ENCODE data around the gene INPP5E. TPM values are rescaled to one million over a fixed set of nuclear protein-coding genes. Genes with fewer than 3 reads are reported as not detected.

The INPP5E gene
- total RNA-seq, 1 donor from 2014 or later, result 24.0 TPM

- peaks cover 3% of the 10 kb centered on the region for H3K36me3 Mint-ChIP-seq
- DNase-seq (ENCODE audit: extremely low spot score, unreplicated experiment), result peak; percentile 68
- TF ChIP-seq CTCF (conservative IDR thresholded peaks at IDR 0.05), result no peak
These were observed 7.1 kb downstream of the INPP5E start for GRCh38 chr9:136432591-136432990.

GRCh38 chr9:136431782-136432350 is 7.8 kb downstream of the INPP5E start:
- no peak for DNase-seq (ENCODE audit: extremely low spot score, unreplicated experiment)
- no peak overlapping the region for H3K4me3 Mint-ChIP-seq
- H3K4me1 Mint-ChIP-seq (ENCODE audit: unreplicated experiment), result peaks cover 6% of the 10 kb centered on the region
- no peaks in the 10 kb centered on the region for H3K9me3 Mint-ChIP-seq
- peaks cover 5% of the 10 kb centered on the region for H3K36me3 Mint-ChIP-seq
- no peak overlapping the region for H3K27ac Mint-ChIP-seq
- TF ChIP-seq CTCF (conservative IDR thresholded peaks at IDR 0.05), result no peak
- no peaks in the 10 kb centered on the region for H3K27me3 Mint-ChIP-seq

More at GRCh38 chr9:136432591-136432990, 7.1 kb downstream of the INPP5E start:
- no peak overlapping the region for H3K27ac Mint-ChIP-seq
- H3K4me3 Mint-ChIP-seq, result no peak overlapping the region
- H3K27me3 Mint-ChIP-seq, result no peaks in the 10 kb centered on the region
- H3K9me3 Mint-ChIP-seq, result no peaks in the 10 kb centered on the region
- peaks cover 13% of the 10 kb centered on the region for H3K4me1 Mint-ChIP-seq (ENCODE audit: unreplicated experiment)

- peaks cover 8% of the 10 kb centered on the region for H3K36me3 Mint-ChIP-seq
- H3K4me1 Mint-ChIP-seq (ENCODE audit: unreplicated experiment), result no peaks in the 10 kb centered on the region
- TF ChIP-seq CTCF (conservative IDR thresholded peaks at IDR 0.05), result no peak
- no peaks in the 10 kb centered on the region for H3K27me3 Mint-ChIP-seq
- no peak for DNase-seq (ENCODE audit: extremely low spot score, unreplicated experiment)
- no peak overlapping the region for H3K27ac Mint-ChIP-seq
- H3K9me3 Mint-ChIP-seq, result no peaks in the 10 kb centered on the region
- no peak overlapping the region for H3K4me3 Mint-ChIP-seq
These were observed 8.9 kb downstream of the INPP5E start for GRCh38 chr9:136430588-136431234.

GRCh38 chr9:136429683-136430491 is 9.8 kb downstream of the INPP5E start:
- H3K9me3 Mint-ChIP-seq, result no peaks in the 10 kb centered on the region
- H3K36me3 Mint-ChIP-seq, result peaks cover 8% of the 10 kb centered on the region
- H3K27me3 Mint-ChIP-seq, result no peaks in the 10 kb centered on the region
- no peak overlapping the region for H3K4me3 Mint-ChIP-seq
- no peak for DNase-seq (ENCODE audit: extremely low spot score, unreplicated experiment)
- no peak for TF ChIP-seq CTCF (conservative IDR thresholded peaks at IDR 0.05)
- no peak overlapping the region for H3K27ac Mint-ChIP-seq
- no peaks in the 10 kb centered on the region for H3K4me1 Mint-ChIP-seq (ENCODE audit: unreplicated experiment)

GRCh38 chr9:136429075-136429628 is 10.5 kb downstream of the INPP5E start:
- no peaks in the 10 kb centered on the region for H3K4me1 Mint-ChIP-seq (ENCODE audit: unreplicated experiment)
- TF ChIP-seq CTCF (conservative IDR thresholded peaks at IDR 0.05), result no peak
- DNase-seq (ENCODE audit: extremely low spot score, unreplicated experiment), result no peak
- H3K27ac Mint-ChIP-seq, result no peak overlapping the region
- H3K27me3 Mint-ChIP-seq, result no peaks in the 10 kb centered on the region
- H3K4me3 Mint-ChIP-seq, result no peak overlapping the region
- H3K36me3 Mint-ChIP-seq, result peaks cover 8% of the 10 kb centered on the region
- H3K9me3 Mint-ChIP-seq, result no peaks in the 10 kb centered on the region

Measured in type B pancreatic cell (in vitro differentiated cells).